Smooth muscle cell (in vitro differentiated cells): Measurements from ENCODE around the gene RAB3IP. TPM values are rescaled to one million over a fixed set of nuclear protein-coding genes. Genes with fewer than 3 reads are reported as not detected.
"Not testable (repeated sequence)": the region's sequence is repeated elsewhere in the genome, so short reads cannot be mapped to it uniquely, and the experiment has no call there.

ENCODE experiments used
- DNase-seq: peaks from one replicate; lab custom pipeline; 2025; ENCODE audit not compliant: unreplicated experiment; lab: John Stamatoyannopoulos, UW
- H2AFZ ChIP-seq: fragments of 200-600 bp; sonication (generic); 2 replicates; pipeline ENCODE4 v1.6.0; 2016; ENCODE audit warnings: antibody characterized with exemption, low read depth, mild to moderate bottlenecking
- H3F3A ChIP-seq: fragments of 200-600 bp; sonication (generic); 2 replicates; pipeline ENCODE4 v1.6.0; 2017; ENCODE audit warnings: antibody characterized with exemption, low read depth
- H3K27ac ChIP-seq: fragments of 200-600 bp; sonication (generic); 2 replicates; pipeline ENCODE4 v1.5.1; 2016; ENCODE audit warnings: low read depth, mild to moderate bottlenecking
- H3K27me3 ChIP-seq: fragments of 200-600 bp; sonication (generic); 2 replicates; pipeline ENCODE4 v1.6.1; 2016; ENCODE audit warnings: low read depth, mild to moderate bottlenecking
- H3K36me3 ChIP-seq: fragments of 200-600 bp; sonication (generic); 2 replicates; pipeline ENCODE4 v1.5.1; 2016; ENCODE audit warnings: low read depth
- H3K4me1 ChIP-seq: fragments of 200-600 bp; sonication (generic); 2 replicates; pipeline ENCODE4 v1.5.1; 2016; ENCODE audit warnings: low read depth
- H3K4me2 ChIP-seq: fragments of 200-600 bp; sonication (generic); 2 replicates; pipeline ENCODE4 v1.6.0; 2016; ENCODE audit warnings: mild to moderate bottlenecking
- H3K4me3 ChIP-seq: fragments of 200-600 bp; sonication (generic); 2 replicates; pipeline ENCODE4 v1.5.1; 2016; ENCODE audit warnings: mild to moderate bottlenecking
- H3K79me2 ChIP-seq: fragments of 200-600 bp; sonication (generic); 2 replicates; pipeline ENCODE4 v1.6.0; 2016; ENCODE audit warnings: low read depth, mild to moderate bottlenecking
- H3K9ac ChIP-seq: fragments of 200-600 bp; sonication (generic); 2 replicates; pipeline ENCODE4 v1.6.0; 2016; ENCODE audit warnings: low read depth
- H3K9me3 ChIP-seq: fragments of 200-600 bp; sonication (generic); replicated peaks from 2 replicates; pipeline ENCODE4 v1.5.1; 2016; ENCODE audit warnings: low read depth
- H4K20me1 ChIP-seq: fragments of 200-600 bp; sonication (generic); 2 replicates; pipeline ENCODE4 v1.6.0; 2016; ENCODE audit warnings: low read depth
- CTCF ChIP-seq: fragments of 200-600 bp; sonication (generic); IDR thresholded peaks from 2 replicates; pipeline ENCODE4 v1.5.1; 2017; ENCODE audit warnings: borderline replicate concordance, mild to moderate bottlenecking, antibody characterized with exemption; ENCODE audit not compliant: insufficient read depth, poor library complexity, severe bottlenecking
- WGBS: methylation state at CpG from one replicate; pipeline ENCODE4 v1.1.7; 2016; ENCODE audit warnings: low lambda C conversion rate; 5-methylcytosine and 5-hydroxymethylcytosine counted together
- polyA plus RNA-seq: library from polyadenylated mRNA; unstranded; fragments of >200 nt; fragmentation: Nextera tagmentation; extraction: Ambion mirVana; gene quantifications from 2 replicates; pipeline ENCODE4 v1.2.1, GENCODE V29; 2016
- total RNA-seq: library from RNA; depleted of rRNA; stranded (reverse); fragments of >200 nt; gene quantifications from 2 replicates; pipeline ENCODE4 v1.2.3, GENCODE V29; 2014

The RAB3IP gene
- total and polyA plus RNA-seq, 2 experiments from 2014 or later: 2.2 to 16.9 TPM

GRCh38 chr12:69751476-69751875 lies 12.8 kb downstream of the RAB3IP start:
- no peak overlapping the region for H3K27ac ChIP-seq
- H4K20me1 ChIP-seq: no peaks in the 10 kb centered on the region
- no peak for TF ChIP-seq CTCF
- no peak overlapping the region for H2AFZ ChIP-seq
- H3K27me3 ChIP-seq: no peaks in the 10 kb centered on the region
- no peaks in the 10 kb centered on the region for H3K36me3 ChIP-seq
- H3F3A ChIP-seq: no peaks in the 10 kb centered on the region
- H3K79me2 ChIP-seq: no peaks in the 10 kb centered on the region
- H3K9ac ChIP-seq: no peak overlapping the region
- DNase-seq: no peak
- no peaks in the 10 kb centered on the region for H3K9me3 ChIP-seq
- H3K4me1 ChIP-seq: no peaks in the 10 kb centered on the region
- no peak overlapping the region for H3K4me3 ChIP-seq
- no peak overlapping the region for H3K4me2 ChIP-seq
- 89% methylated on average over 1 of the region's 1 CpG for WGBS

- Histone ChIP-seq H3K4me2 (no peak overlapping the region), H3F3A (no peaks in the 10 kb centered on the region), H3K9ac (no peak overlapping the region), H3K27ac (no peak overlapping the region), H3K9me3 (no peaks in the 10 kb centered on the region), H4K20me1 (no peaks in the 10 kb centered on the region), H3K79me2 (no peaks in the 10 kb centered on the region), H2AFZ (no peak overlapping the region), H3K4me1 (no peaks in the 10 kb centered on the region), H3K4me3 (no peak overlapping the region), H3K36me3 (no peaks in the 10 kb centered on the region), H3K27me3 (no peaks in the 10 kb centered on the region)
- TF ChIP-seq CTCF: no peak
- WGBS: 94% methylated on average over 5 of the region's 5 CpGs
- no peak for DNase-seq
These were observed 16.6 kb downstream of the RAB3IP start for GRCh38 chr12:69755302-69755701.

GRCh38 chr12:69756088-69756755 lies 17.6 kb downstream of the RAB3IP start:
- H3K9ac ChIP-seq: no peak overlapping the region
- no peaks in the 10 kb centered on the region for H3K9me3 ChIP-seq
- no peaks in the 10 kb centered on the region for H3K4me1 ChIP-seq
- no peaks in the 10 kb centered on the region for H4K20me1 ChIP-seq
- no peaks in the 10 kb centered on the region for H3K27me3 ChIP-seq
- no peaks in the 10 kb centered on the region for H3K36me3 ChIP-seq
- no peak overlapping the region for H3K4me3 ChIP-seq
- no peak overlapping the region for H3K4me2 ChIP-seq
- H3K79me2 ChIP-seq: no peaks in the 10 kb centered on the region
- no peaks in the 10 kb centered on the region for H3F3A ChIP-seq
- no peak for TF ChIP-seq CTCF
- DNase-seq: no peak
- no peak overlapping the region for H3K27ac ChIP-seq
- WGBS: 81% methylated on average over 6 of the region's 6 CpGs
- H2AFZ ChIP-seq: no peak overlapping the region

- Histone ChIP-seq H3K9me3 (no peaks in the 10 kb centered on the region), H3K27me3 (no peaks in the 10 kb centered on the region), H3K4me2 (no peak overlapping the region), H3K4me1 (no peaks in the 10 kb centered on the region), H3K9ac (no peak overlapping the region), H3K4me3 (no peak overlapping the region), H2AFZ (no peak overlapping the region), H3K79me2 (no peaks in the 10 kb centered on the region), H3F3A (no peaks in the 10 kb centered on the region), H3K27ac (no peak overlapping the region), H4K20me1 (no peaks in the 10 kb centered on the region), H3K36me3 (no peaks in the 10 kb centered on the region)
- 88% methylated on average over 2 of the region's 2 CpGs for WGBS
- no peak for DNase-seq
- no peak for TF ChIP-seq CTCF
These were observed 19.4 kb downstream of the RAB3IP start for GRCh38 chr12:69758105-69758504.

- 95% methylated on average over 13 of the region's 39 CpGs for WGBS
- H3K9ac ChIP-seq, DNase-seq, H3F3A ChIP-seq, H3K36me3 ChIP-seq, H3K4me3 ChIP-seq, H3K4me2 ChIP-seq, H3K79me2 ChIP-seq, H3K4me1 ChIP-seq, H3K27ac ChIP-seq, H3K27me3 ChIP-seq, H2AFZ ChIP-seq, H4K20me1 ChIP-seq, H3K9me3 ChIP-seq: not testable (repeated sequence)
These were observed 20.9 kb downstream of the RAB3IP start for GRCh38 chr12:69759581-69759980.
